ENCODE measurements around the gene SNAPC4.

DNA sequence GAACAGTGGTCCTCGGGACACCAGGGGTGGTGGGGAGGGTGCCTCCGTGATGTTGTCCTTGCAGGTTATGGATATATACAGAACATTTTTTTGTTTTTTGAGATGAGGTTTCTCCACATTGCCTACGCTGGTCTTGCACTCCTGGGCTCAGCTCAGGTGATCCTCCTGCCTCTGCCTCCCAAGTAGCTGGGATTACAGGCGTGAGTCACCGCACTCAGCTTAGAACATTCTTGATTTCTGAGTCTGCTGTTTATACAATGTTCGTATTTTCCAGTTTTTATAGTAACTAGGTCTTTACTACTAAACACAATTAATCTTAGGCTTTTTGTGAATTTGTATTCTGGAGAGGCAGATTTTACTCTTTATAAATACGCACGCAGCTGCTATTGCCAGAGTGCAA, 16.5 kb upstream of the SNAPC4 start:
- TF ChIP-seq RFX5 (IDR thresholded peaks at IDR 0.05) (no peak), JUN (IDR thresholded peaks at IDR 0.05) (no peak), CHD4 (IDR thresholded peaks at IDR 0.05; ENCODE audit: borderline replicate concordance) (no peak), CBX8 (IDR thresholded peaks at IDR 0.05) (no peak), POLR2A (IDR thresholded peaks at IDR 0.05; ENCODE audit: low read length) (no peak), HDAC2 (IDR thresholded peaks at IDR 0.05) (no peak), EP300 (IDR thresholded peaks at IDR 0.05) (no peak), MAX (IDR thresholded peaks at IDR 0.05) (no peak), KDM1A (IDR thresholded peaks at IDR 0.05; ENCODE audit: low read depth) (no peak), ZC3H11A (IDR thresholded peaks at IDR 0.05) (no peak), USF2 (IDR thresholded peaks at IDR 0.05) (no peak)
- TF ChIP-seq, protein P1, sequence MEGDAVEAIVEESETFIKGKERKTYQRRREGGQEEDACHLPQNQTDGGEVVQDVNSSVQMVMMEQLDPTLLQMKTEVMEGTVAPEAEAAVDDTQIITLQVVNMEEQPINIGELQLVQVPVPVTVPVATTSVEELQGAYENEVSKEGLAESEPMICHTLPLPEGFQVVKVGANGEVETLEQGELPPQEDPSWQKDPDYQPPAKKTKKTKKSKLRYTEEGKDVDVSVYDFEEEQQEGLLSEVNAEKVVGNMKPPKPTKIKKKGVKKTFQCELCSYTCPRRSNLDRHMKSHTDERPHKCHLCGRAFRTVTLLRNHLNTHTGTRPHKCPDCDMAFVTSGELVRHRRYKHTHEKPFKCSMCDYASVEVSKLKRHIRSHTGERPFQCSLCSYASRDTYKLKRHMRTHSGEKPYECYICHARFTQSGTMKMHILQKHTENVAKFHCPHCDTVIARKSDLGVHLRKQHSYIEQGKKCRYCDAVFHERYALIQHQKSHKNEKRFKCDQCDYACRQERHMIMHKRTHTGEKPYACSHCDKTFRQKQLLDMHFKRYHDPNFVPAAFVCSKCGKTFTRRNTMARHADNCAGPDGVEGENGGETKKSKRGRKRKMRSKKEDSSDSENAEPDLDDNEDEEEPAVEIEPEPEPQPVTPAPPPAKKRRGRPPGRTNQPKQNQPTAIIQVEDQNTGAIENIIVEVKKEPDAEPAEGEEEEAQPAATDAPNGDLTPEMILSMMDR (IDR thresholded peaks at IDR 0.05) = no peak

All from A549 (cell line).